SU-DHL-6 (cell line): ENCODE data around the gene SEMA3G.

Experiments used
- CTCF ChIP-seq: fragments of 200-600 bp; sonication (generic); IDR thresholded peaks from one replicate; pipeline ENCODE4 v1.5.1; 2017; ENCODE audit warnings: antibody characterized with exemption, mild to moderate bottlenecking, low read length, moderate library complexity; ENCODE audit not compliant: insufficient read depth, poor library complexity, severe bottlenecking
- EZH2phosphoT487 ChIP-seq: fragments of 200-600 bp; sonication (generic), shearing (Covaris generic); conservative IDR thresholded peaks from 2 replicates; pipeline ENCODE4 v1.6.1; 2018; ENCODE audit warnings: mild to moderate bottlenecking, antibody characterized with exemption, low read length, moderate library complexity, mixed read lengths

- TF ChIP-seq CTCF (no peak), EZH2phosphoT487 (no peak)
Measured at GRCh38 chr3:52492059-52492458, 47.2 kb upstream of the SEMA3G start.
